GM12875 (cell line): ENCODE data around the gene COX7A2L.

Experiments used
- H3K4me3 ChIP-seq: one replicate; pipeline ENCODE4 v1.5.1; 2011; ENCODE audit warnings: low read depth, low read length, control low read depth
- TF ChIP-seq, protein P1 (sequence below): IDR thresholded peaks from 2 replicates; pipeline ENCODE4 v1.5.1; 2011; ENCODE audit warnings: low read depth, mild to moderate bottlenecking, control low read depth, inconsistent platforms, low read length, moderate library complexity, borderline replicate concordance; ENCODE audit not compliant: insufficient read depth

COX7A2L gene

GRCh38 chr2:42324949-42325348 is 36.1 kb downstream of the COX7A2L start:
- TF ChIP-seq, protein P1, sequence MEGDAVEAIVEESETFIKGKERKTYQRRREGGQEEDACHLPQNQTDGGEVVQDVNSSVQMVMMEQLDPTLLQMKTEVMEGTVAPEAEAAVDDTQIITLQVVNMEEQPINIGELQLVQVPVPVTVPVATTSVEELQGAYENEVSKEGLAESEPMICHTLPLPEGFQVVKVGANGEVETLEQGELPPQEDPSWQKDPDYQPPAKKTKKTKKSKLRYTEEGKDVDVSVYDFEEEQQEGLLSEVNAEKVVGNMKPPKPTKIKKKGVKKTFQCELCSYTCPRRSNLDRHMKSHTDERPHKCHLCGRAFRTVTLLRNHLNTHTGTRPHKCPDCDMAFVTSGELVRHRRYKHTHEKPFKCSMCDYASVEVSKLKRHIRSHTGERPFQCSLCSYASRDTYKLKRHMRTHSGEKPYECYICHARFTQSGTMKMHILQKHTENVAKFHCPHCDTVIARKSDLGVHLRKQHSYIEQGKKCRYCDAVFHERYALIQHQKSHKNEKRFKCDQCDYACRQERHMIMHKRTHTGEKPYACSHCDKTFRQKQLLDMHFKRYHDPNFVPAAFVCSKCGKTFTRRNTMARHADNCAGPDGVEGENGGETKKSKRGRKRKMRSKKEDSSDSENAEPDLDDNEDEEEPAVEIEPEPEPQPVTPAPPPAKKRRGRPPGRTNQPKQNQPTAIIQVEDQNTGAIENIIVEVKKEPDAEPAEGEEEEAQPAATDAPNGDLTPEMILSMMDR: no peak

DNA sequence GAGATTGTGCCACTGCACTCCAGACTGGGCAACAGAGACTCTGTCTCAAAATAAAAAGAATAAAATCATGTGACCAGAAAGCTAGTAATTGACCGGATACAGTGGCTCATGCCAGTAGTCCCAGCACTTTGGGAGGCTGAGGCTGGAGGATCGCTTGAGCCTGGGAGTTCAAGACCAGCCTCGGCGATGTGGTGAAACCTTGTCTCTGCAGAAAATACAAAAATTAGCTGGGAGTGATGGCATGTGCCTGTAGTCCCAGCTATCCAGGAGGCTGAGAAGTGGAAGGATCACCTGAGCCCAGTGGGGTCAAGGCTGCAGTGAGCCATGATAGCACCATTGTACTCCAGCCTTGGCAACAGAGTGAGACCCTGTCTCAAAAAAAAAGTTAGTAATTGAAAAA is 36.8 kb downstream of the COX7A2L start:
- TF ChIP-seq, protein P1: no peak
- no peak overlapping the region for H3K4me3 ChIP-seq

More at GRCh38 chr2:42324949-42325348, 36.1 kb downstream of the COX7A2L start:
- no peak overlapping the region for H3K4me3 ChIP-seq

DNA sequence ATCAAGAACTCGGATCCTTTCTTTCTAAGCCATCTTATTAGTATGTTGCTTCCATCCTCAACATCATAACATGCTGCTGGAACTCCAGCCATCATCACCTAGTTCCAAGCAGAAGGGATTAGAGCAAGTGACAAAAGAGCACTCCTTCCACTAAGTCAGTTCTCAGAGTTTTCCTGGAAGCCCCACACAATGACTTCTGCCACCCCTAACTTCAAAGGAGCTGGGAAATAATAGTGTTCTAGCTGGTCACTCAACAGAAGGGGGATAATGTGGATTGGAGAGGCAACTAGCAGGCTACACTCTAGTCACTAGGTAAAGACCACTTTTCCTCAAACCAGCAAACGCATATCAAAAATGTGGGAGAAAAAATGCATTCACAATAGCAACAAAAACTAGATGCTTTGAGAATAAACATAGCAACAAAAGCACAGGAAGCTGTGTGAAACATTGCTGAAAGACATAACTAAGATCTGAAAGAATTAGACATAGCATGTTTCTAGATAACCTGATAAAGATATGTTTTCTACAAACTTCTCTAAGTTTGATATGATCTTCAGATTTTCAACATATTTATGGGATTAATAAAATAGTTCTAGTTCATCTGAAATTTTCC is 39.5 kb downstream of the COX7A2L start:
- TF ChIP-seq, protein P1: no peak
- H3K4me3 ChIP-seq: no peak overlapping the region

- TF ChIP-seq, protein P1: no peak
Measured at GRCh38 chr2:42319265-42319664, 41.8 kb downstream of the COX7A2L start.

GRCh38 chr2:42317945-42318344 is 43.1 kb downstream of the COX7A2L start:
- TF ChIP-seq, protein P1: no peak
- H3K4me3 ChIP-seq: no peak overlapping the region

More at GRCh38 chr2:42319265-42319664, 41.8 kb downstream of the COX7A2L start:
- H3K4me3 ChIP-seq: no peak overlapping the region

DNA sequence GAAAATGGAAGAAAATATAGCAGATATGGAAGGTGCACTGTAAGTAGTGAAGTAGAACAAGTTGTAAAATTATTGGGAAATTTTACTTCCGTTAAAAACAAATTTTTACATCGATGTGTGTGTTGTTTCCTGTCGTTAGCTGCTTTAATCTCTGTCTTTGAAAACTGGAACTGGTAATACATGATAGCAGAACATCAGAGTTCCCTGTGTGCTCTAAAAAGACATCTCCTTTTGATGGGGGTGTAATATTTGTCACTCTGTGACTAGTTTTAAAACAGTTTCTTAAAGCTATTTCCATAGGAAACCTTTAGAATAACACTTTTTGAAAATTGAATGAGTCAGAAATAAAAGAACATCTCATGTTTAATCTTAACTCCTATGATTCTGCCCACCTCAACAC is 43.5 kb downstream of the COX7A2L start:
- TF ChIP-seq, protein P1: no peak
- no peak overlapping the region for H3K4me3 ChIP-seq

DNA sequence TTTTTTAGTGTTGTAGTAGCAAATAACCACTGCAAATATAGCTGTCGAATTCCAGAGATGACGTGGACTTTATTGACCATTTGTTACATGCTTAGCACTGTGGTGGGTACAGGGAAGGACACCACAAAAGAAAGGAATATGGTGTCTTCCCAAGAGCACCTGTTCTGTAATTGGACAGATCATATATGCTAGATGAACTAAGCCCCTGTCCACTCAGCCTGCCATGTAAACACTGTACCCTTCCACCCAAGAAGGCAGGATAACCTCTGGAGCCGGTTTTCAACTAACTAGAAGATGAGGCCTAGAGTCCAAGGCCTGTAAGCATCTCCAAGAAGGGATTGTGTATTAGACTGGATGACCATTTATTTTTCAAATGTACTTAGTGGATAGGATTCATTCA is 44.1 kb downstream of the COX7A2L start:
- TF ChIP-seq, protein P1: no peak

More for the DNA sequence above, 44.1 kb downstream of the COX7A2L start:
- no peak overlapping the region for H3K4me3 ChIP-seq
